BJ (cell line): ENCODE measurements around the gene PSME1. TPM values are rescaled to one million over a fixed set of nuclear protein-coding genes. Genes with fewer than 3 reads are reported as not detected.

Experiments used
- CTCF ChIA-PET: fragments of 350-600 bp; formaldehyde crosslinking; extraction: SDS; loops from one replicate; lab custom pipeline; 2021; ENCODE audit warnings: antibody characterized with exemption, inconsistent platforms; lab: Yijun Ruan, JAX
- POLR2A ChIA-PET: fragments of 300-600 bp; sonication (Branson Sonifier 250); formaldehyde crosslinking; extraction: SDS; loops from one replicate; lab custom pipeline; 2021; ENCODE audit warnings: antibody characterized with exemption; lab: Charles Lee
- DNase-seq: peaks from one replicate; pipeline ENCODE4 v3.0.0-alpha.2; 2011; ENCODE audit warnings: low read depth
- H3K27me3 ChIP-seq: 2 replicates; pipeline ENCODE4 v1.6.0; 2011; ENCODE audit warnings: low read length; ENCODE audit not compliant: control insufficient read depth, insufficient read depth
- H3K36me3 ChIP-seq: 2 replicates; pipeline ENCODE4 v1.5.1; 2011; ENCODE audit warnings: low read length; ENCODE audit not compliant: control insufficient read depth, insufficient read depth
- H3K4me3 ChIP-seq: 2 replicates; pipeline ENCODE4 v1.5.1; 2011; ENCODE audit warnings: low read depth, mild to moderate bottlenecking, control low read depth, low read length
- CTCF ChIP-seq: IDR thresholded peaks from 2 replicates; pipeline ENCODE4 v1.5.1; 2011; ENCODE audit warnings: low read depth, mild to moderate bottlenecking, control low read depth, inconsistent platforms, low read length, moderate library complexity; ENCODE audit not compliant: insufficient read depth
- polyA plus RNA-seq: library from polyadenylated mRNA; depleted of rRNA; stranded (reverse); fragments of >200 nt; gene quantifications from 2 replicates; pipeline ENCODE4 v1.2.3, GENCODE V29; 2011

PSME1 gene
- polyA plus RNA-seq, 1 experiment, result 106 TPM

- TF ChIP-seq CTCF, result peak; percentile 96
- Histone ChIP-seq H3K36me3 (peaks cover 50% of the 10 kb centered on the region), H3K27me3 (no peaks in the 10 kb centered on the region), H3K4me3 (peak within 1 kb of the TSS; percentile 60)
- CTCF ChIA-PET, result interaction anchor here (0.6 to 4.6 kb wide), 34 partner anchors 10 to 281 kb away, joined by 3 to 39 read pairs (median 5); partner anchors contain the start of genes CHMP4A, DCAF11, EMC9 and IPO4
- peak; percentile 78 for DNase-seq
- POLR2A ChIA-PET, result interaction anchor here (0.6 to 1.9 kb wide), 5 partner anchors 10 to 20 kb away, joined by 3 to 8 read pairs (median 3); partner anchors contain the start of genes EMC9 and PSME2
Measured at GRCh38 chr14:24160850-24161804, 25.1 kb downstream of the PSME1 start, which contains the start of gene IRF9. Gene IRF9, plus strand, starts transcription at chr14:24161265. Its CDS starts 880 bp downstream, at chr14:24162145.

GRCh38 chr14:24162093-24162492, 26.1 kb downstream of the PSME1 start:
- DNase-seq, result no peak
- no peaks in the 10 kb centered on the region for H3K27me3 ChIP-seq
- no peak for TF ChIP-seq CTCF
- ChIA-PET CTCF (interaction anchor here (0.8 to 4.6 kb wide), 19 partner anchors 11 to 148 kb away, joined by 3 to 39 read pairs (median 5); partner anchors contain the start of genes DCAF11, IPO4, MDP1 and NRL), POLR2A (interaction anchor here (0.6 to 1.9 kb wide), 2 partner anchors 16 to 18 kb away, joined by 3 to 5 read pairs; no protein-coding TSS in a partner anchor)
- peaks cover 49% of the 10 kb centered on the region for H3K36me3 ChIP-seq
- peak overlapping the region; percentile 60 for H3K4me3 ChIP-seq

GRCh38 chr14:24164518-24164991, 28.6 kb downstream of the PSME1 start:
- no peak overlapping the region for H3K4me3 ChIP-seq
- TF ChIP-seq CTCF, result no peak
- ChIA-PET CTCF (no interaction called here), POLR2A (interaction anchor here (0.6 kb wide), 1 partner anchor 19 kb away, joined by 7 read pairs; no protein-coding TSS in a partner anchor)
- peaks cover 42% of the 10 kb centered on the region for H3K36me3 ChIP-seq
- H3K27me3 ChIP-seq, result no peaks in the 10 kb centered on the region
- no peak for DNase-seq

GRCh38 chr14:24165785-24166184, 29.8 kb downstream of the PSME1 start:
- ChIA-PET POLR2A (no interaction called here), CTCF (interaction anchor here (0.6 to 0.7 kb wide), 2 partner anchors 8 to 114 kb away, joined by 3 read pairs; partner anchors contain the start of gene CARMIL3)

More at GRCh38 chr14:24165785-24166184, 29.8 kb downstream of the PSME1 start:
- no peak for DNase-seq
- TF ChIP-seq CTCF, result no peak
- H3K36me3 ChIP-seq, result peaks cover 33% of the 10 kb centered on the region
- H3K4me3 ChIP-seq, result no peak overlapping the region
- no peaks in the 10 kb centered on the region for H3K27me3 ChIP-seq
